IMR-90 (cell line): ENCODE results near the gene SLC9A7. TPM values are rescaled to one million over a fixed set of nuclear protein-coding genes. Genes with fewer than 3 reads are reported as not detected.

Experiments
- ATAC-seq: fragments of 200-7000 bp; cut with Tn5 transposase; 2 replicates; pipeline ENCODE4 v1.9.1; 2020; ENCODE audit warnings: low read depth, mild to moderate bottlenecking, moderate library complexity
- BruUV-seq: library from RNA; stranded (reverse); fragments of 400-500 nt; replicated peaks from 2 replicates; lab custom pipeline; 2021; lab: Mats Ljungman, UMichigan
- CTCF ChIA-PET: fragments of 300-600 bp; formaldehyde crosslinking; extraction: SDS; loops from one replicate; lab custom pipeline; 2021; ENCODE audit warnings: antibody characterized with exemption; lab: Yijun Ruan, JAX
- POLR2A ChIA-PET: fragments of 300-600 bp; sonication (Branson Sonifier 250); formaldehyde crosslinking; loops from one replicate; lab custom pipeline; 2022; ENCODE audit warnings: antibody characterized with exemption; ENCODE audit not compliant: unreplicated experiment; lab: Charles Lee
- DNase-seq: peaks from one replicate; pipeline ENCODE4 v3.0.0; 2013
- H2AFZ ChIP-seq: replicated peaks from 2 replicates; pipeline ENCODE3; 2013; ENCODE audit warnings: low read length, mild to moderate bottlenecking; ENCODE audit not compliant: poor library complexity
- H2AK5ac ChIP-seq: 2 replicates; pipeline ENCODE4 v1.6.1; 2013; ENCODE audit warnings: low read depth, low read length, inconsistent platforms
- H2AK9ac ChIP-seq: replicated peaks from 2 replicates; pipeline ENCODE3; 2013; ENCODE audit warnings: mild to moderate bottlenecking, low read depth, low read length, moderate library complexity; ENCODE audit not compliant: poor library complexity
- H2BK120ac ChIP-seq: 2 replicates; pipeline ENCODE4 v1.6.1; 2013; ENCODE audit warnings: low read depth, low read length, inconsistent platforms
- H2BK15ac ChIP-seq: 3 replicates; pipeline ENCODE4 v1.6.1; 2013; ENCODE audit warnings: low read depth, low read length, inconsistent platforms
- H2BK20ac ChIP-seq: 2 replicates; pipeline ENCODE4 v1.6.1; 2013; ENCODE audit warnings: low read depth, mild to moderate bottlenecking, inconsistent platforms, low read length, moderate library complexity
- H2BK5ac ChIP-seq: 2 replicates; pipeline ENCODE4 v1.6.1; 2013; ENCODE audit warnings: mild to moderate bottlenecking, low read depth, low read length, inconsistent platforms; ENCODE audit not compliant: poor library complexity, severe bottlenecking
- H3K14ac ChIP-seq: replicated peaks from 2 replicates; pipeline ENCODE4 v1.6.1; 2013; ENCODE audit warnings: low read depth, low read length, inconsistent platforms
- H3K18ac ChIP-seq: 2 replicates; pipeline ENCODE4 v1.6.1; 2013; ENCODE audit warnings: low read depth, low read length, control low read depth
- H3K23ac ChIP-seq: 2 replicates; pipeline ENCODE4 v1.6.1; 2013; ENCODE audit warnings: low read depth, low read length, inconsistent platforms
- H3K27ac ChIP-seq: 2 replicates; pipeline ENCODE4 v1.5.1; 2013; ENCODE audit warnings: mild to moderate bottlenecking, control low read depth, low read length; ENCODE audit not compliant: insufficient read depth
- H3K27me3 ChIP-seq: 2 replicates; pipeline ENCODE4 v1.6.1; 2013; ENCODE audit warnings: low read length; ENCODE audit not compliant: control insufficient read depth, insufficient read depth
- H3K36me3 ChIP-seq: 2 replicates; pipeline ENCODE4 v1.6.1; 2013; ENCODE audit warnings: low read length, mixed read lengths; ENCODE audit not compliant: control insufficient read depth, insufficient read depth
- H3K4ac ChIP-seq: 2 replicates; pipeline ENCODE4 v1.6.1; 2013; ENCODE audit warnings: low read depth, low read length, inconsistent platforms
- H3K4me1 ChIP-seq: 2 replicates; pipeline ENCODE4 v1.6.1; 2013; ENCODE audit warnings: low read length, mixed read lengths; ENCODE audit not compliant: control insufficient read depth, insufficient read depth
- H3K4me2 ChIP-seq: 2 replicates; pipeline ENCODE4 v1.6.1; 2013; ENCODE audit warnings: low read depth, mild to moderate bottlenecking, control low read depth, low read length, moderate library complexity
- H3K4me3 ChIP-seq: 2 replicates; pipeline ENCODE4 v1.5.1; 2013; ENCODE audit warnings: low read depth, mild to moderate bottlenecking, control low read depth, low read length, moderate library complexity; ENCODE audit not compliant: insufficient read depth
- H3K56ac ChIP-seq: 2 replicates; pipeline ENCODE4 v1.6.1; 2013; ENCODE audit warnings: low read length, inconsistent platforms; ENCODE audit not compliant: insufficient read depth; ENCODE audit errors: extremely low read depth
- H3K79me1 ChIP-seq, 2 experiments: 2 replicates each; pipeline ENCODE4 v1.6.1; 2013; ENCODE audit warnings: low read length in 2 of 2, inconsistent platforms in 1 of 2, low read depth in 1 of 2
- H3K9ac ChIP-seq: 2 replicates; pipeline ENCODE4 v1.6.1; 2013; ENCODE audit warnings: low read depth, low read length, control low read depth
- H3K9me1 ChIP-seq: 2 replicates; pipeline ENCODE4 v1.6.1; 2013; ENCODE audit warnings: low read length, inconsistent platforms; ENCODE audit not compliant: insufficient read depth
- H3K9me3 ChIP-seq: 2 replicates; pipeline ENCODE4 v1.6.1; 2013; ENCODE audit warnings: low read length; ENCODE audit not compliant: control insufficient read depth, insufficient read depth
- H4K20me1 ChIP-seq: 2 replicates; pipeline ENCODE4 v1.6.1; 2013; ENCODE audit warnings: low read length, inconsistent platforms; ENCODE audit not compliant: insufficient read depth
- H4K5ac ChIP-seq: 2 replicates; pipeline ENCODE4 v1.6.1; 2013; ENCODE audit warnings: mild to moderate bottlenecking, low read depth, low read length, control low read depth
- H4K8ac ChIP-seq, 2 experiments: 2 replicates each; pipeline ENCODE4 v1.6.1; 2013; ENCODE audit warnings: low read depth in 2 of 2, low read length in 2 of 2, control low read depth in 1 of 2, inconsistent platforms in 1 of 2
- H4K91ac ChIP-seq: 2 replicates; pipeline ENCODE4 v1.6.1; 2013; ENCODE audit warnings: low read depth, low read length, inconsistent platforms; ENCODE audit not compliant: insufficient read depth
- ELK1 ChIP-seq: fragments of 150-350 bp; IDR thresholded peaks from 2 replicates; pipeline ENCODE4 v1.6.1; 2016; ENCODE audit warnings: low read depth, mild to moderate bottlenecking, low read length, moderate library complexity, borderline replicate concordance
- MAFK ChIP-seq: IDR thresholded peaks from 2 replicates; pipeline ENCODE4 v1.6.1; 2012; ENCODE audit warnings: low read depth, low read length, improper control_type of control experiment
- MAZ ChIP-seq: IDR thresholded peaks from 2 replicates; pipeline ENCODE4 v1.6.1; 2012; ENCODE audit warnings: low read depth, mild to moderate bottlenecking, low read length, improper control_type of control experiment, moderate library complexity, borderline replicate concordance
- POLR2A ChIP-seq: IDR thresholded peaks from 2 replicates; pipeline ENCODE4 v1.6.1; 2012; ENCODE audit warnings: mild to moderate bottlenecking, low read depth, low read length
- RCOR1 ChIP-seq: IDR thresholded peaks from 2 replicates; pipeline ENCODE4 v1.6.1; 2012; ENCODE audit warnings: mild to moderate bottlenecking, low read length, improper control_type of control experiment; ENCODE audit not compliant: insufficient replicate concordance
- WGBS, 2 experiments: methylation state at CpG; one replicate each; pipeline versions ENCODE4 v1.1.5 to v1.1.7; 2013; ENCODE audit warnings: missing lambda C conversion rate in 2 of 2; ENCODE audit not compliant: insufficient read length in 1 of 2; ENCODE audit errors: extremely low coverage in 2 of 2; 5-methylcytosine and 5-hydroxymethylcytosine counted together
- dilution Hi-C: fragments of 300-500 bp; cut with HindIII; formaldehyde crosslinking; loops from one replicate; pipeline ENCODE4 v1.14.3; 2018; ENCODE audit warnings: low sequenced_read_pairs; ENCODE audit not compliant: unreplicated experiment
- in situ Hi-C: fragments of 300-500 bp; cut with MboI; formaldehyde crosslinking; loops from 3 replicates; pipeline ENCODE4 v1.14.3; 2019; ENCODE audit warnings: low sequenced_read_pairs, inconsistent platforms, mixed read lengths
- intact Hi-C: fragments of 100-400 bp; cut with micrococcal nuclease; formaldehyde crosslinking; loops from 2 replicates; pipeline ENCODE4 v1.10.0; 2022
- polyA plus RNA-seq, 3 experiments: library from polyadenylated mRNA; depleted of rRNA; stranded (reverse); fragments of >200 nt; gene quantifications; 2 replicates each; pipeline ENCODE4 v1.2.3, GENCODE V29; 2012; ENCODE audit warnings: low replicate concordance in 1 of 3
- total RNA-seq: library from RNA; depleted of rRNA; stranded (reverse); fragments of >200 nt; gene quantifications from 2 replicates; pipeline ENCODE4 v1.2.3, GENCODE V29; 2012

The SLC9A7 gene
- total and polyA plus RNA-seq, 2 of the 4 experiments (the other 2 are of a cell fraction): 14.4 to 76.4 TPM

- Histone ChIP-seq H3K4me3 (no peak overlapping the region), H2AK5ac (no peak overlapping the region), H4K91ac (no peak overlapping the region), H3K4ac (no peak overlapping the region), H3K56ac (no peak overlapping the region), H3K14ac (no peak overlapping the region), H4K5ac (no peak overlapping the region; the same call in 1 of the 2 replicates), H2AFZ (no peak overlapping the region), H4K8ac (no peak overlapping the region), H3K4me1 (peaks cover 6% of the 10 kb centered on the region), H3K36me3 (no peaks in the 10 kb centered on the region), H2AK9ac (no peak overlapping the region), H2BK15ac (no peak overlapping the region), H3K18ac (peak overlapping the region; percentile 25; the same call in 1 of the 2 replicates), H3K9me3 (no peaks in the 10 kb centered on the region), H3K4me2 (no peak overlapping the region), H2BK120ac (no peak overlapping the region), H3K79me1 (no peaks in the 10 kb centered on the region), H3K9ac (no peak overlapping the region), H3K9me1 (0 out of 2 replicates have a peak, but pooled peaks cover 2% of the 10 kb centered on the region), H3K23ac (no peak overlapping the region), H4K20me1 (no peaks in the 10 kb centered on the region), H2BK5ac (no peak overlapping the region), H3K27ac (no peak overlapping the region), H3K27me3 (peaks cover 2% of the 10 kb centered on the region), H2BK20ac (no peak overlapping the region)
- TF ChIP-seq MAFK (no peak), ELK1 (no peak), MAZ (no peak), POLR2A (no peak), RCOR1 (no peak)
- DNase-seq (peak; percentile 5), ATAC-seq (no peak)
- in situ Hi-C loops (no loop called here), dilution Hi-C loops (no loop called here), intact Hi-C loops (no loop called here)
- CTCF ChIA-PET: interaction anchor here (1.0 kb wide), 1 partner anchor 36 kb away, joined by 3 read pairs; no protein-coding TSS in a partner anchor
- no TSS peak for BruUV-seq
- POLR2A ChIA-PET: no interaction called here
- WGBS, 2 experiments: no CpG with 5 or more reads among the region's 3 CpGs
Observed at GRCh38 chrX:46634577-46634976, 124.3 kb downstream of the SLC9A7 start.
